ENCODE measurements around the gene DNAH6.

GRCh38 chr2:84827978-84828575 lies 311.8 kb downstream of the DNAH6 start:
- TF ChIP-seq CSDC2 (CRISPR knock-in tag; IDR thresholded peaks at IDR 0.05) (no peak), ZNF565 (CRISPR knock-in tag; conservative IDR thresholded peaks at IDR 0.05; ENCODE audit: low read depth) (no peak), ZFP30 (CRISPR knock-in tag; IDR thresholded peaks at IDR 0.05) (no peak), POU6F1 (CRISPR knock-in tag; IDR thresholded peaks at IDR 0.05; ENCODE audit: borderline replicate concordance, low read depth) (no peak), ARNTL (CRISPR knock-in tag; IDR thresholded peaks at IDR 0.05; ENCODE audit: borderline replicate concordance, low read depth) (no peak), BACH2 (CRISPR knock-in tag; IDR thresholded peaks at IDR 0.05; ENCODE audit: borderline replicate concordance) (no peak), SNAI2 (CRISPR knock-in tag; IDR thresholded peaks at IDR 0.05) (no peak), TSHZ2 (CRISPR knock-in tag; IDR thresholded peaks at IDR 0.05) (no peak), TCF4 (CRISPR knock-in tag; IDR thresholded peaks at IDR 0.05; ENCODE audit: borderline replicate concordance) (no peak), PPARA (CRISPR knock-in tag; IDR thresholded peaks at IDR 0.05; ENCODE audit: borderline replicate concordance) (no peak)

All from SK-N-SH treated with all-trans-retinoic acid at 6 μM for 48 hours (cell line).